SK-N-SH (cell line): Measurements from ENCODE around the gene COPZ1. TPM values are rescaled to one million over a fixed set of nuclear protein-coding genes. Genes with fewer than 3 reads are reported as not detected.

Experiments used
- CTCF ChIA-PET: fragments of 300-600, 350-600 bp; formaldehyde crosslinking; extraction: SDS; loops from one replicate; lab custom pipeline; 2021; lab: Yijun Ruan, JAX
- POLR2A ChIA-PET: fragments of 350-600 bp; sonication (Branson Sonifier 250); formaldehyde crosslinking; extraction: SDS; loops from one replicate; lab custom pipeline; 2020; ENCODE audit warnings: antibody characterized with exemption, inconsistent platforms; lab: Yijun Ruan, JAX
- DNase-seq: peaks from one replicate; pipeline ENCODE4 v3.0.0; 2012
- H2AFZ ChIP-seq: fragments of 200-600 bp; sonication (generic); 2 replicates; pipeline ENCODE4 v1.8.1; 2016; ENCODE audit warnings: antibody characterized with exemption, mild to moderate bottlenecking, low read depth
- H3F3A ChIP-seq: fragments of 200-600 bp; sonication (generic); replicated peaks from 2 replicates; pipeline ENCODE3; 2016; ENCODE audit warnings: antibody characterized with exemption, mild to moderate bottlenecking; ENCODE audit not compliant: insufficient read depth
- H3K27ac ChIP-seq, 2 experiments: fragments of 200-500 bp in 1 of 2; fragments of 200-600 bp in 1 of 2; sonication (Bioruptor generic) in 1 of 2; sonication (generic), shearing (Covaris generic) in 1 of 2; 2 replicates each; pipeline versions ENCODE4 v1.5.1 to v1.6.1; 2014 to 2016; ENCODE audit warnings: low read depth in 2 of 2, inconsistent platforms in 1 of 2, low read length in 1 of 2, mild to moderate bottlenecking in 1 of 2, mixed read lengths in 1 of 2
- H3K27me3 ChIP-seq: fragments of 200-600 bp; sonication (generic), shearing (Covaris generic); 2 replicates; pipeline ENCODE4 v1.6.1; 2016; ENCODE audit warnings: mixed run types; ENCODE audit not compliant: insufficient read depth
- H3K36me3 ChIP-seq, 2 experiments: fragments of 200-500 bp in 1 of 2; fragments of 200-600 bp in 1 of 2; sonication (Bioruptor generic) in 1 of 2; sonication (generic) in 1 of 2; replicated peaks in 1 of 2; 2 replicates each; pipeline versions ENCODE3 to v1.5.1; 2014 to 2016; ENCODE audit warnings: low read length in 1 of 2, mild to moderate bottlenecking in 1 of 2; ENCODE audit not compliant: insufficient read depth in 2 of 2, control insufficient read depth in 1 of 2
- H3K4me1 ChIP-seq, 2 experiments: fragments of 200-500 bp in 1 of 2; fragments of 200-600 bp in 1 of 2; sonication (Bioruptor generic) in 1 of 2; sonication (generic), shearing (Covaris generic) in 1 of 2; 2 replicates each; pipeline versions ENCODE4 v1.5.1 to v1.6.1; 2014 to 2016; ENCODE audit warnings: low read depth in 1 of 2, low read length in 1 of 2, mixed run types in 1 of 2; ENCODE audit not compliant: insufficient read depth in 2 of 2, control insufficient read depth in 1 of 2
- H3K4me2 ChIP-seq: fragments of 200-600 bp; sonication (generic), shearing (Covaris generic); 2 replicates; pipeline ENCODE4 v1.6.1; 2017; ENCODE audit warnings: mixed run types
- H3K4me3 ChIP-seq, 2 experiments: fragments of 200-500 bp in 1 of 2; fragments of 200-600 bp in 1 of 2; sonication (Bioruptor generic) in 1 of 2; sonication (generic), shearing (Covaris generic) in 1 of 2; 2 replicates each; pipeline versions ENCODE4 v1.5.1 to v1.8.1; 2014 to 2016; ENCODE audit warnings: low read depth in 2 of 2, inconsistent platforms in 1 of 2, low read length in 1 of 2, mild to moderate bottlenecking in 1 of 2, mixed read lengths in 1 of 2, moderate library complexity in 1 of 2
- H3K79me2 ChIP-seq: fragments of 200-600 bp; sonication (generic); 2 replicates; pipeline ENCODE4 v1.8.1; 2017; ENCODE audit warnings: mild to moderate bottlenecking; ENCODE audit not compliant: insufficient read depth
- H3K9ac ChIP-seq: fragments of 200-600 bp; sonication (generic); 2 replicates; pipeline ENCODE4 v1.6.1; 2017; ENCODE audit warnings: mixed run types
- H3K9me2 ChIP-seq: fragments of 200-600 bp; sonication (generic); 2 replicates; pipeline ENCODE4 v1.6.1; 2017; ENCODE audit warnings: mixed run types
- H3K9me3 ChIP-seq: fragments of 200-600 bp; sonication (generic); 2 replicates; pipeline ENCODE4 v1.6.1; 2017; ENCODE audit warnings: mixed run types, mild to moderate bottlenecking, moderate library complexity
- H4K20me1 ChIP-seq: fragments of 200-600 bp; sonication (generic); 2 replicates; pipeline ENCODE4 v1.6.1; 2017; ENCODE audit warnings: mild to moderate bottlenecking, mixed run types; ENCODE audit not compliant: insufficient read depth
- ELF1 ChIP-seq: IDR thresholded peaks from 2 replicates; pipeline ENCODE4 v1.4.0; 2012
- EP300 ChIP-seq, 2 experiments: IDR thresholded peaks; 2 replicates each; pipeline versions ENCODE4 v1.4.0 to v1.6.1; 2012; ENCODE audit warnings: borderline replicate concordance in 1 of 2, low read depth in 1 of 2, low read length in 1 of 2
- EZH2phosphoT487 ChIP-seq: fragments of 200-600 bp; sonication (generic); IDR thresholded peaks from 2 replicates; pipeline ENCODE4 v1.6.1; 2017; ENCODE audit warnings: low read depth, mixed run types, mild to moderate bottlenecking, antibody characterized with exemption, moderate library complexity, borderline replicate concordance
- FOXM1 ChIP-seq: IDR thresholded peaks from 2 replicates; pipeline ENCODE4 v1.4.0; 2012; ENCODE audit warnings: low read depth, mild to moderate bottlenecking
- POLR2AphosphoS5 ChIP-seq: IDR thresholded peaks from 2 replicates; pipeline ENCODE4 v1.6.1; 2012; ENCODE audit warnings: low read depth, low read length
- RCOR1 ChIP-seq: fragments of 150-350 bp; IDR thresholded peaks from 2 replicates; pipeline ENCODE4 v1.6.1; 2017; ENCODE audit warnings: antibody characterized with exemption, low read length
- TAF1 ChIP-seq: IDR thresholded peaks from 2 replicates; pipeline ENCODE4 v1.6.1; 2012; ENCODE audit warnings: low read depth, mild to moderate bottlenecking, low read length, moderate library complexity, borderline replicate concordance
- TCF12 ChIP-seq: IDR thresholded peaks from 2 replicates; pipeline ENCODE4 v1.4.0; 2012
- YY1 ChIP-seq: IDR thresholded peaks from 2 replicates; pipeline ENCODE4 v1.4.0; 2012; ENCODE audit warnings: low read depth, mild to moderate bottlenecking
- WGBS: methylation state at CpG from one replicate; pipeline ENCODE4 v1.1.6; 2017; ENCODE audit warnings: low lambda C conversion rate; 5-methylcytosine and 5-hydroxymethylcytosine counted together
- polyA plus RNA-seq, 3 experiments: library from polyadenylated mRNA; depleted of rRNA; stranded (reverse); fragments of >200 nt; gene quantifications; 2 replicates each; pipeline ENCODE4 v1.2.3, GENCODE V29; 2012
- TF ChIP-seq, protein P1 (sequence below): IDR thresholded peaks from 2 replicates; pipeline ENCODE4; 2012

COPZ1 gene
- polyA plus RNA-seq, 1 of the 3 experiments (the other 2 are of a cell fraction): 111 TPM

GRCh38 chr12:54341378-54342300 is 16.7 kb downstream of the COPZ1 start:
- Histone ChIP-seq H3F3A (no peaks in the 10 kb centered on the region), H3K4me1 (peaks cover 0 to 5% of the 10 kb centered on the region in 2 experiments; a peak in 1 of 4 replicates), H3K4me3 (no peak overlapping the region), H2AFZ (no peak overlapping the region), H3K36me3 (peaks cover 36 to 39% of the 10 kb centered on the region in 2 experiments), H3K9ac (no peak overlapping the region), H3K27me3 (no peaks in the 10 kb centered on the region), H3K9me3 (no peaks in the 10 kb centered on the region), H3K27ac (no peak overlapping the region), H3K79me2 (peaks cover 20% of the 10 kb centered on the region; the same call in 1 of the 2 replicates), H3K9me2 (no peaks in the 10 kb centered on the region), H3K4me2 (no peak overlapping the region), H4K20me1 (peaks cover 12% of the 10 kb centered on the region)
- no peak for DNase-seq
- TF ChIP-seq YY1 (no peak), ELF1 (no peak), POLR2AphosphoS5 (no peak), TAF1 (no peak)
- TF ChIP-seq, protein P1, sequence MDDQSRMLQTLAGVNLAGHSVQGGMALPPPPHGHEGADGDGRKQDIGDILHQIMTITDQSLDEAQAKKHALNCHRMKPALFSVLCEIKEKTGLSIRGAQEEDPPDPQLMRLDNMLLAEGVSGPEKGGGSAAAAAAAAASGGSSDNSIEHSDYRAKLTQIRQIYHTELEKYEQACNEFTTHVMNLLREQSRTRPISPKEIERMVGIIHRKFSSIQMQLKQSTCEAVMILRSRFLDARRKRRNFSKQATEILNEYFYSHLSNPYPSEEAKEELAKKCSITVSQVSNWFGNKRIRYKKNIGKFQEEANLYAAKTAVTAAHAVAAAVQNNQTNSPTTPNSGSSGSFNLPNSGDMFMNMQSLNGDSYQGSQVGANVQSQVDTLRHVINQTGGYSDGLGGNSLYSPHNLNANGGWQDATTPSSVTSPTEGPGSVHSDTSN: no peak
- 92% methylated on average over 9 of the region's 9 CpGs for WGBS
- POLR2A ChIA-PET: interaction anchor here (0.6 to 1.1 kb wide), 3 partner anchors 11 to 924 kb away, joined by 3 read pairs; no protein-coding TSS in a partner anchor
- CTCF ChIA-PET: interaction anchor here (0.7 to 3.6 kb wide), 10 partner anchors 10 to 79 kb away, joined by 3 to 23 read pairs (median 3); partner anchors contain the start of gene COPZ1

- H3K27me3 ChIP-seq: no peaks in the 10 kb centered on the region
- H3K9ac ChIP-seq: no peak overlapping the region
- ChIA-PET POLR2A (no interaction called here), CTCF (interaction anchor here (1.0 to 5.3 kb wide), 3 partner anchors 12 to 148 kb away, joined by 3 to 63 read pairs (median 35); no protein-coding TSS in a partner anchor)
- no peak overlapping the region for H3K4me3 ChIP-seq
- H2AFZ ChIP-seq: no peak overlapping the region
- no peak overlapping the region for H3K4me2 ChIP-seq
- DNase-seq: no peak
- H3K79me2 ChIP-seq: no peaks in the 10 kb centered on the region
- 95% methylated on average over 4 of the region's 4 CpGs for WGBS
- no peak for TF ChIP-seq RCOR1
- TF ChIP-seq EP300 (IDR thresholded peaks at IDR 0.05; ENCODE audit: borderline replicate concordance in 1 of 2, low read depth in 1 of 2, low read length in 1 of 2): no peak
- no peak for TF ChIP-seq EZH2phosphoT487
- TF ChIP-seq FOXM1: no peak
- no peak for TF ChIP-seq TCF12
- TF ChIP-seq, all 33 proteins: peak for 0
- H3K9me2 ChIP-seq: no peaks in the 10 kb centered on the region
- H3K4me1 ChIP-seq: peaks cover 25 to 26% of the 10 kb centered on the region in 2 experiments
- peaks cover 30 to 54% of the 10 kb centered on the region in 2 experiments for H3K36me3 ChIP-seq
- no peak overlapping the region for H3K27ac ChIP-seq
- H3K9me3 ChIP-seq: no peaks in the 10 kb centered on the region
- H4K20me1 ChIP-seq: no peaks in the 10 kb centered on the region
- no peaks in the 10 kb centered on the region for H3F3A ChIP-seq
Measured at GRCh38 chr12:54349036-54349435, 24.1 kb downstream of the COPZ1 start.
